Activated T-cell treated with anti-CD3 and anti-CD28 coated beads, Interleukin-2, amount 50 U/mL, for 24 hours (primary cell): ENCODE measurements around the gene NIPA2.

Source experiments
- DNase-seq: peaks from one replicate; pipeline ENCODE4 v3.0.0-alpha.2; 2020
- H3K27ac Mint-ChIP-seq: 2 replicates; pipeline ENCODE4 v1.8.0; 2020; ENCODE audit warnings: mild to moderate bottlenecking, mixed read lengths
- H3K27me3 Mint-ChIP-seq: 2 replicates; pipeline ENCODE4 v1.8.0; 2020; ENCODE audit warnings: mixed read lengths
- H3K36me3 Mint-ChIP-seq: 2 replicates; pipeline ENCODE4 v1.8.0; 2020; ENCODE audit warnings: low read depth, mixed read lengths
- H3K4me1 Mint-ChIP-seq: 2 replicates; pipeline ENCODE4 v1.8.0; 2020; ENCODE audit warnings: low read depth, mixed read lengths
- H3K4me3 Mint-ChIP-seq: 2 replicates; pipeline ENCODE4 v1.8.0; 2020; ENCODE audit warnings: mild to moderate bottlenecking, moderate library complexity, mixed read lengths
- H3K9me3 Mint-ChIP-seq: 2 replicates; pipeline ENCODE4 v1.8.0; 2020; ENCODE audit warnings: mixed read lengths

The NIPA2 gene

GRCh38 chr15:22811640-22812039 is 26.8 kb upstream of the NIPA2 start:
- Mint-ChIP-seq H3K36me3 (peaks cover 62% of the 10 kb centered on the region), H3K4me3 (no peak overlapping the region), H3K9me3 (no peaks in the 10 kb centered on the region), H3K27ac (no peak overlapping the region), H3K27me3 (no peaks in the 10 kb centered on the region), H3K4me1 (peaks cover 17% of the 10 kb centered on the region)
- DNase-seq: no peak

DNA sequence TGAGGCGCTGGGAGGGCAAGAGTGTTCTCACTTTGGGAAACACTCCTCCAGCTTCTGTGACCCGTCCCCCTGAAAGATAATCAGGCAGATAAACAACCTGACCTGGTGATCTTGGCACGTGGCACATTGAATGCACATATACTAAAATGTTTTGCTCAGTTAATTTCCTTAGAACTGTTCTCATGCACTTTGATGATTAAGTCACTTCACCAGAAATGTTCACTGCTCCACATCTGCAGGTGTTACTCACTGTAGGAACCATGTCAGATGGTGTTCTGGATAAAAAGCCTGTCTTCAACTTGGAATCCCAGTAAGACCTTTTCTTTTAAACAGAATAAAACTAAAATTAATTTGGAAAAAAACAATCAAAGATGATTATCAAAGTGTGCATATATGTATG is 24.6 kb upstream of the NIPA2 start:
- no peaks in the 10 kb centered on the region for H3K9me3 Mint-ChIP-seq
- no peak overlapping the region for H3K4me3 Mint-ChIP-seq
- DNase-seq: no peak
- H3K4me1 Mint-ChIP-seq: peaks cover 14% of the 10 kb centered on the region
- H3K27me3 Mint-ChIP-seq: no peaks in the 10 kb centered on the region
- H3K36me3 Mint-ChIP-seq: peaks cover 66% of the 10 kb centered on the region
- peak overlapping the region; percentile 35 for H3K27ac Mint-ChIP-seq

DNA sequence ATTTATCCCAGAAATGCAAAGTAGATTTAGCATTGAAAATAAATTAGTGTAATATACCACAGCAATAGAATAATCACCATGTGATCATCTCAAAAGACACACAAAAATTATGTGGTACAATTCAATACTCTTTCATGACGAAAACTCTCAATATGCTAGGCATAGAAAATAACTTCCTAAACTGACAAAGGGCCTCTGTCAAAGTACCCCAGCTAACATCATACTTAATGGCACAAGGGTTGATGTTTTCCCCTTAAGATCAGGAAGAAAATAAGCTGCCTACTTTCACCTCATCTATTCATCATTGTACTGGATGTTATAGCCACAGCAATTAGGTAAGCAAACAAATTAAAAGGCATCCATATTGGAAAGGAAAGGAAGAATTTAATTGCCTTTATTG is 22.7 kb upstream of the NIPA2 start:
- DNase-seq: no peak
- peaks cover 6% of the 10 kb centered on the region for H3K4me1 Mint-ChIP-seq
- peaks cover 74% of the 10 kb centered on the region for H3K36me3 Mint-ChIP-seq
- no peaks in the 10 kb centered on the region for H3K9me3 Mint-ChIP-seq
- H3K27ac Mint-ChIP-seq: no peak overlapping the region
- H3K4me3 Mint-ChIP-seq: no peak overlapping the region
- no peaks in the 10 kb centered on the region for H3K27me3 Mint-ChIP-seq

DNA sequence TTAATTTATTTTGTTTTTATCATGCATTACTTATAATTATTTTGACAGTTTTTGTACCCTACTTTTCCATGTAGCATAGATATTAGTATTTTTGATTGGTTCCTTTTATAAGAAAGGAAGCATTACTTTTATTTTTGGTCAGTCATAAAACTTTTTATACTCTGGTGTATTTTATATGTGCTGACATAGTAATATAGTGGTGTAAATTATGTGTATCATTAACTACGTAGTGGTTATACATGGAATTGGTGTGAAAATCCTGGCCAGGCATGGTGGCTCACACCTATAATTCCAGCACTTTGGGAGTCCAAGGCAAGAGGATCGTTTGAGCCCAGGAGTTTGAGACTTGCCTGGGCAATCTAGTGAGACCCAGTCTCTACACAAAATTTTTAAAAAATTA is 18.8 kb upstream of the NIPA2 start:
- Mint-ChIP-seq H3K4me3 (no peak overlapping the region), H3K9me3 (no peaks in the 10 kb centered on the region), H3K27me3 (no peaks in the 10 kb centered on the region), H3K36me3 (peaks cover 75% of the 10 kb centered on the region), H3K4me1 (peaks cover 3% of the 10 kb centered on the region), H3K27ac (no peak overlapping the region)
- no peak for DNase-seq

- H3K27ac Mint-ChIP-seq: no peak overlapping the region
These were observed 14.9 kb upstream of the NIPA2 start for GRCh38 chr15:22823495-22824128.

DNA sequence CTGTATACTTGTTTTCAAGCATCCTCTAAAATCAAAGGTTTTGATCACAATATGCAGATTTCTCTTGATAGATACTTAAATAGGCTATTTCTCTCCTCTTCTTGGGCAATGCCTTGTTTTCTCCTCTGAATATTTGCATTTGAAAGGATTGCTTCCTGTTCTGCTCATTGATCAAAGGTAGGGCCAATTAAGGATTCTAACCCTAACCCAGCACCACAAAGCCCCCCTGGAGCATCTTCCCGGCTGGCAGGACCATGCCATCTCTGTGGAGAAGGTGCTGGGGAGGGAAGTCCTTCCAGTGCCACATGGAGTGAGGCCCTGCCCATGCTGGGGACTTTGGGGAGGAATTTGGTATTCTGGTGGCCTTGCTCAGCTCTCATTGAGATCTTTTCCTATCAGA is 11.3 kb upstream of the NIPA2 start:
- no peaks in the 10 kb centered on the region for H3K9me3 Mint-ChIP-seq
- no peaks in the 10 kb centered on the region for H3K4me1 Mint-ChIP-seq
- no peak overlapping the region for H3K27ac Mint-ChIP-seq
- no peaks in the 10 kb centered on the region for H3K27me3 Mint-ChIP-seq
- peaks cover 76% of the 10 kb centered on the region for H3K36me3 Mint-ChIP-seq
- no peak overlapping the region for H3K4me3 Mint-ChIP-seq
- DNase-seq: no peak

More at GRCh38 chr15:22823495-22824128, 14.9 kb upstream of the NIPA2 start:
- Mint-ChIP-seq H3K4me1 (no peaks in the 10 kb centered on the region), H3K9me3 (no peaks in the 10 kb centered on the region), H3K27me3 (no peaks in the 10 kb centered on the region), H3K4me3 (no peak overlapping the region), H3K36me3 (peaks cover 91% of the 10 kb centered on the region)
- DNase-seq: no peak

- Mint-ChIP-seq H3K4me3 (no peak overlapping the region), H3K36me3 (peaks cover 36% of the 10 kb centered on the region), H3K27ac (no peak overlapping the region), H3K4me1 (no peaks in the 10 kb centered on the region), H3K9me3 (peaks cover 2% of the 10 kb centered on the region), H3K27me3 (no peaks in the 10 kb centered on the region)
- no peak for DNase-seq
These were observed 7.0 kb upstream of the NIPA2 start for GRCh38 chr15:22831473-22831872.

GRCh38 chr15:22839046-22839695 is 705 bp downstream of the NIPA2 start:
- H3K27ac Mint-ChIP-seq: peak overlapping the region; percentile 96
- H3K4me3 Mint-ChIP-seq: peak overlapping the region; percentile 96
- no peak for DNase-seq
- no peaks in the 10 kb centered on the region for H3K9me3 Mint-ChIP-seq
- H3K4me1 Mint-ChIP-seq: peaks cover 32% of the 10 kb centered on the region
- H3K27me3 Mint-ChIP-seq: no peaks in the 10 kb centered on the region
- H3K36me3 Mint-ChIP-seq: peaks cover 57% of the 10 kb centered on the region

DNA sequence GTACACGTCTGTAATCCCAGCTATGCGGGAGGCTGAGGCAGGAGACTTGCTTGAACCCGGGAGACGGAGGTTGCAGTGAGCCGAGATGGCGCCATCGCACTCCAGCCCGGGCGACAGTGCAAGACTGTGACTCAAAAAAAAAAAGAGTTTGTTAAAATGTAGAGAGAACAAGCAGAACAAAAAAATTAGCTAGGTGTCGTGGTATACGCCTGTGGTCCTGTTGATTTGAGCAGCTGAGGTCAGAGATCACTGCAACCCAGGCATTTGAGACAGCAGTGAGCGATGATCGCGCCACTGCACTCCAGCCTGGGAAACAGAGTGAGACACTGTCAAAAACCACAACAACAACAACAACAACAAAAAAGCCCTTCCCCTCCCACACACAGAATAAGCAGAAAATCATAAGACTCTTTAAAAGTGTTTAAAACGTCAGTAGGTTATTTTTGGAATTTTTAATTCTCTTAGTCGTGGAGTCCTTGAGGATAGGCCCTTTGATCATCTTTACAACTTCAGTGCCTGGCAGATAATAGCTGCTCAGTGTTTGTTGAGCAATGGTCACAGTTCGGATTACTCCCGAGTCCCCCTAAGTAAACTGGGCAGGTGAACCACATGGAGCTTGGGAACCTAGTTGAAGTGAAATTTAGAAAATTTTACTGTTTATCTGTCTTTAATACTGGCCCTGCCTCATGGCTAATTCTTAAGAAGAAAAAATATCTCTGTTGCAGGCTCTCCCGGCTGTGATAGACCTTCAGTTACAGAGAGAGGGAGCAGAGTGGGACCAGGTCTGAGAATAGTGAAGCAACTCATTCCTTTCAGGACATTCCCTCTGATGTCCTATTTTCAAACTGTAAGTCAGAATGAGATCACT is 6.2 kb downstream of the NIPA2 start:
- no peak for DNase-seq
- H3K27ac Mint-ChIP-seq: peak overlapping the region; percentile 74

GRCh38 chr15:22845289-22845900 is 6.9 kb downstream of the NIPA2 start:
- Mint-ChIP-seq H3K9me3 (no peaks in the 10 kb centered on the region), H3K27me3 (no peaks in the 10 kb centered on the region), H3K4me3 (no peak overlapping the region), H3K4me1 (peaks cover 67% of the 10 kb centered on the region), H3K27ac (peak overlapping the region; percentile 74), H3K36me3 (peaks cover 97% of the 10 kb centered on the region)
- no peak for DNase-seq

More for the DNA sequence above, 6.2 kb downstream of the NIPA2 start:
- no peaks in the 10 kb centered on the region for H3K9me3 Mint-ChIP-seq
- peaks cover 97% of the 10 kb centered on the region for H3K36me3 Mint-ChIP-seq
- H3K4me1 Mint-ChIP-seq: peaks cover 64% of the 10 kb centered on the region
- H3K4me3 Mint-ChIP-seq: no peak overlapping the region
- no peaks in the 10 kb centered on the region for H3K27me3 Mint-ChIP-seq

GRCh38 chr15:22846073-22846472 is 7.6 kb downstream of the NIPA2 start:
- DNase-seq: no peak
- no peaks in the 10 kb centered on the region for H3K9me3 Mint-ChIP-seq
- no peaks in the 10 kb centered on the region for H3K27me3 Mint-ChIP-seq
- H3K4me3 Mint-ChIP-seq: no peak overlapping the region
- peaks cover 97% of the 10 kb centered on the region for H3K36me3 Mint-ChIP-seq
- peaks cover 67% of the 10 kb centered on the region for H3K4me1 Mint-ChIP-seq
- H3K27ac Mint-ChIP-seq: peak overlapping the region; percentile 50

GRCh38 chr15:22850055-22850454 is 11.6 kb downstream of the NIPA2 start:
- H3K27ac Mint-ChIP-seq: peak overlapping the region; percentile 82
- H3K36me3 Mint-ChIP-seq: peaks cover 88% of the 10 kb centered on the region
- H3K4me1 Mint-ChIP-seq: peaks cover 47% of the 10 kb centered on the region
- no peaks in the 10 kb centered on the region for H3K27me3 Mint-ChIP-seq
- DNase-seq: no peak
- H3K9me3 Mint-ChIP-seq: no peaks in the 10 kb centered on the region
- H3K4me3 Mint-ChIP-seq: no peak overlapping the region

DNA sequence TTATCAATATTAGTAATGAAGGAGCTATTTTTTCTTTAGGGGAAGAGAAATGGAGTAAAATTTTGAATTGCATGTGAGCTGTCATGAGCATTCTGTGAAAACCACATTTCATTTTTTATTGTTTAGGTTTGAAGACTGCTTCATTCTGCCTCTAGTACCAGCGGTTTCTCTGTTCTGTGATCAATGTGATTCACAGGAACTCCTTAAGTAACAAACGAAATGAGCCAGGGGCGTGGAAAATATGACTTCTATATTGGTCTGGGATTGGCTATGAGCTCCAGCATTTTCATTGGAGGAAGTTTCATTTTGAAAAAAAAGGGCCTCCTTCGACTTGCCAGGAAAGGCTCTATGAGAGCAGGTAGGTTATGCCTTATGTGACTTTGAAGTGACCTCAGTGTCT is 13.0 kb downstream of the NIPA2 start:
- Mint-ChIP-seq H3K4me1 (peaks cover 39% of the 10 kb centered on the region), H3K4me3 (no peak overlapping the region), H3K36me3 (peaks cover 89% of the 10 kb centered on the region), H3K27me3 (no peaks in the 10 kb centered on the region), H3K9me3 (no peaks in the 10 kb centered on the region), H3K27ac (peak overlapping the region; percentile 53)
- no peak for DNase-seq

DNA sequence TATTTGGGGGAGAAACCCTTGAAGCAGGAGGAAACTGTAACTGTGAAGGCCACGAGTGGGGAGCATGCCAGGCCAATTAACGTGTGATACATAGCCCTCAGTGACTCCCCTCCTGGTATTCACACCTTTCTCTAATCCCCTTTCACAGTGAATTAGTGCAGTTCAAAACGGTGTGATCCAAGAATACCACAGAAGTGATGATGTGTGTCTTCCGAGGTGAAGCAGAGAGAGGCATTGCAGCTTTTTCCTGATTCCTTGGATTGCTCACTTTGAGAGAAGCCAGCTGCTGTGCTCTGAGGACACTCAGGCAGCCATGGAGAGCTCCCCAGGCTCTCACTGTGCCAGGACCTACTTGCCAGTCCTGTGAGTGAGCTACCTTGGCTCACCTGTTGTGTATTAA is 17.3 kb downstream of the NIPA2 start:
- H3K36me3 Mint-ChIP-seq: peaks cover 88% of the 10 kb centered on the region
- no peak for DNase-seq
- H3K4me1 Mint-ChIP-seq: peaks cover 9% of the 10 kb centered on the region
- H3K4me3 Mint-ChIP-seq: no peak overlapping the region
- peak overlapping the region; percentile 10 for H3K27ac Mint-ChIP-seq
- H3K27me3 Mint-ChIP-seq: no peaks in the 10 kb centered on the region
- H3K9me3 Mint-ChIP-seq: no peaks in the 10 kb centered on the region
